ENCODE results near the gene RAE1.

The RAE1 gene, protein sequence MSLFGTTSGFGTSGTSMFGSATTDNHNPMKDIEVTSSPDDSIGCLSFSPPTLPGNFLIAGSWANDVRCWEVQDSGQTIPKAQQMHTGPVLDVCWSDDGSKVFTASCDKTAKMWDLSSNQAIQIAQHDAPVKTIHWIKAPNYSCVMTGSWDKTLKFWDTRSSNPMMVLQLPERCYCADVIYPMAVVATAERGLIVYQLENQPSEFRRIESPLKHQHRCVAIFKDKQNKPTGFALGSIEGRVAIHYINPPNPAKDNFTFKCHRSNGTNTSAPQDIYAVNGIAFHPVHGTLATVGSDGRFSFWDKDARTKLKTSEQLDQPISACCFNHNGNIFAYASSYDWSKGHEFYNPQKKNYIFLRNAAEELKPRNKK

DNA sequence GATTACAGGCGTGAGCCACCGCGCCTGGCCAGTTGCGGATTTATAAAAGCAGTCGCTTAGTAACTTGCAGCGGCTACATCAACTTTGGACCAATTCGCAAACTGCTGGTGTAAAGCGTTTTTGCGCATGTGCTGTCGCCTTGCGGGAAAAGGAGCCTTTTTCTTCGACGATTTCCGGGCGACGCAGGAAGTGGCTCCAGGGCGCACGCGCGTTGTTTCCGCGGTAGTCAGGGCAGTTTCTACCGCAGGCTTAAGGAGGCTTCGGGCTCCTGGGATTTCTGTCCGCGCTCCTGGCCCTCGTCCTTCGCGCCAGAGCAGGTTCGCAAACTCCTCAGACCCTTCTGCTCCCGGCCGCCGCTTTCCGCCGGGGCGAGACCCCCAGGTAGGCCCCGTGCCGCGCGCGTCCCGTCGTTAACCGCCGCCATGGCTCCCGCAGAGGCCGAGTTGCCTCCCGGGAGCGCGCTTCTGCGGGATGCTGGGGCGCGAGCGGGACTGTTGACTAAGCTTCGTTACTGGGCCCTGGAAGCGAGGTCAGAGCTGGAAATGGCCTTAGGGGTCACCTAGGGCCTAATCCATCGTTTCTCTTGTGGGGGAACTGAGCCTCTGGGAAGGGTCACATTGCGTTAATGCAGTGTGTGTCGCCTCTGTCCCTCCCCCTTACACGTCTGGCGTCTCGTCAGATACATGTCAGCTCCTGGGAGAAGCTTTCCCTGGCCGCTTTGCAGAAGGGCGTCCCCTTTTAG is at the start of gene RAE1:
TSS of gene RAE1 (plus strand) at position 214 of the 742 bp plus-strand sequence. CDS start 2,784 bp downstream, outside the sequence.
- DNase-seq = peak; percentile 90

DNA sequence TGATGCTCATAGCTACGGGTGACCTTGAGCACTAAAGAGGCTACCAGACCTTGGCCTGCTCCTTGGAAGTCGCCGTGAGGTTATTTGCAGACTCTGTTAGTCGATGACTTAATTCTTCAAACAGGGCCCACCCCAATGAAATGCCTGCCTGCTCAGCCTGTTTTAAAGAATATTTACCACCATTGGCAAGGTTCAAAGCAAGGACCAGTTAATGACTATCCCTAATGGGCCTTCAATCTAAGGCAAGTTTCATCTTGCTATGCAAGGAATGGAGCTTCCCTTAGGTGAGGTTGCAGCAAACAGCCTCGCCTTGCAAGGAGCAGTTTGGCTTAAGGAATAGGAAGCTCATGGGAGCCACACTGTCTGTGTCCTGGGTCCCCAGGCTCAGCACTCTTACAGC is 44.3 kb upstream of the RAE1 start:
- DNase-seq = no peak

DNA sequence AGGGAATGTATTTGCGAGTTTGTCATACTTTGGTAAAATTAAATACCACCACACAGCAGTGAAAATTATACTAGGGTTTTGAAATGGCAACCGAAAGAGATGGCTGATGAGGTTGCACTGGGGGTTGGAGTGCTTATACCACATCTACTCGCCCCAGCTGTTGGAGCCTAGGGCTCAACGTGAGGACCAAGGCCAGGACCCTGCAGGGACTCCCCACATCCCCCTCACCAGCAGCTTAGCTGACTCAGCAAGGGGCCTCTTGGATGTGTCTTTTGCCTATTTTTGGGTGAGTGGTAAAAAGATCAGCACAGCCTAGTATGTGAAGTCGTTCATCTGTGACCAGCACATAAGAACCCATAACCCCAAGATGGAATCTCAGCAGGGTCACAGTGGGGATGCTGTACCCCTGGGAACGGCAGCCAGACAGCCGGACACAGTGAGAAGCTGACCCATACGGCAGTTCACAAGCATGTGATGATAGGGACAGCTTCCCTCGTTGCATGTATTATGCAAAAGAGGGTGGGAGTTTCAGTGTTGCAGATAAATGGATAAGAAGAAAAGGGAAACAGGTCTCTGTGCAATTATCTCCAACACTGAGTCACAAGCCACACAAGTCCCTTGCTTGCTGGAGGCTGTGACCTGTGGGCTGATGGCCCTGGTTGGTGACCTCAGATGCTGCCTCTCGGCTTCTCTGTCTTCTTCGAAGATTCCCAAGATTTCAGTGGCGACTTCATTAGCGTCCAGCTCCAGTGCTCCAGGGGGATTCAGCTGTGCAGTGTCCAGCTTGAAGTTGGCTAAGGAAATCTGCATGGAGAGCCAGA is 42.4 kb upstream of the RAE1 start:
- no peak for DNase-seq

GRCh38 chr20:57309544-57310115 is 41.4 kb upstream of the RAE1 start:
- DNase-seq = no peak

DNA sequence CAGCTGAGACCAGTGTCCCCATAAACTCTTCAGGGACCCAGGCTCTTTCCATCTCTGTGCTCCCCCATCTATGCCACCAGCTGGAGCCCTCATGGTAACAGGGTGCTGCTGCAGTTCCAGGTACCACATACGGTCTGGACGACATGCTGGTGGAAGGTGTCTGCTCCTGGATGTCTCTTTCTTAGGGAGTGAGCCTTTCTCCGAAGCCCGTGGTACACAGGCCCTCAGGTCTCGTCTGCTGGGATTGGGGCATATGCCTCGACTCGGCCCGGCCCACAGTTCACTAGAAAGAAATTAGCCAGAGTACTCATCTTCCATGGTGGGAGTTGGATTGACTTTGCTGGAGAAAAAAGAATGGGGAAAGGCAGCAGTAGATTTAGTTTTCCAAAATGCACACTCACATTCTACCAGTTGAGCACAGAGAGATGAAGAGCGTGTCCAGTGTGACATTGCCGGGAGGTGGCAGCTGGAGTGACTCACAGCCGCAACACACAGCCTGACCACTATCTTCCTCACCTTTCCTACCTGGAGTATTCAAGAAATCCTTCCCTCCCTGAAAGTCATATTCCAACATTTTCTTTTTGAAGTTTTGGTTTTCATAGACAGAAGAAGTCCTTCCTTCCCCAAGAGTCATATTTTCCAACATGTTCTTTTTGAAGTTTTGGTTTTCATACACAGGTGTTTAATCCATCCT is 40.1 kb upstream of the RAE1 start:
- no peak for DNase-seq

- no peak for DNase-seq
Measured at GRCh38 chr20:57312138-57312537, 38.9 kb upstream of the RAE1 start.

DNA sequence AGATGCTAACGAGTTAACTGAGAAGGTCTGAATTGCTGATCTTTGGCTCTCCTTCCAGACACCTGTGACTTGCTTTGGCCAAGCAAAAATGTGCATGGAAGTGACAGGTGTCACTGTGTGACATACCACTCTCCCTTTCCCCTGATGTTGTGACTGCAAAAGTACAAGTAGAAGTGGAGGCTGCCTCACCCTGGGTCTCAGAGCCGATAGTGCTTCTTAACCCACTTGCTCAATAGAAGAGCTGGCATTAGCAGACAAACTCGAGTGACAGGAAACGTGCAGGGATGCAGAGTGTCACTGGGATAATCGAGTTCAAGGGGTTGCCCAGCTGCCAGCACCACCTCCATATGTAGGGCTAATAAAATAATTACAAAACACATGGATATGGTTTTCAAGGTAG is 37.8 kb upstream of the RAE1 start:
- no peak for DNase-seq

DNA sequence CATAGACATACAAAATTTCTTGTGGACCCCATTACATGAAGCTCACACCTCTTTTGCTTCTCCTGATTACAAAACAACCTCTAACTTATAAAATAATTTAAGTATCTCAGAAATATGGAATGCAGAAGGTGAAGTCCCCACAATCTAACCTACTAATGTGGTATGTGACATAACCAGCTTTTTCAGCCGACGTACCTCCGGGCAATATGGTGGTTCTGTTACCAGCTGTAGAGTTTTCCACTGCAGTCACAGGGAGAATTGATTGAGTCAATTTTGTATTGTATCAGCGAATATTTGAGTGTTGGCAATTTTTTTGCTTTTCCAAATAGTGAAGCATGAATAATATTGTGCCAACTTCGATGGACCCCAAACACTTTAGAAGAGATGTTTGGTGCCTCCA is 37.1 kb upstream of the RAE1 start:
- no peak for DNase-seq

GRCh38 chr20:57315083-57315975 is 35.7 kb upstream of the RAE1 start:
- no peak for DNase-seq

DNA sequence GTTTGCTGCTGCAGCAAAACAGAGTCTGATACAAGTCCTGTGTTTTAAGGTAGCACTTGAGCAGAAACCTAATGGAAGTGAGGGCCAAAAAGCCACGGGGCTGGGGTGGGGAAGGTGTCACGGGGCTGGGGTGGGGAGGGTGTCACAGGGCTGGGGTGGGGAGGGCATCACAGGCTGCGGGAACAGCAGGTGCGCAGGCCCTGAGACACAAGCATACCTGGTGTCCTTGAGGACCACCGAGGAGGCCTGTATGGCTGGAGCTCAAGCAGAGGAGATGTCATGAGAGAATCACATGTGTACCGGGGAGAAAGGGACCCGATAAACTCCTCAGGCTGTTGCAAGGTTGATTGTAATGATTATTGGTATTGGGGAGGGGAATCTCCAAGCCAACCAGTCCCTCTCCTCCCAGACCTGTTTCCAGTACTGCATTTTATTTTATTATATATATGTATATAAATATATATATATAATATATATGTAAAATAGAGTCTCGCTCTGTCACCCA is 35.0 kb upstream of the RAE1 start:
- DNase-seq = no peak

GRCh38 chr20:57316795-57317201 is 34.3 kb upstream of the RAE1 start:
- DNase-seq = no peak

- no peak for DNase-seq
Measured at GRCh38 chr20:57317316-57317788, 33.7 kb upstream of the RAE1 start.

DNA sequence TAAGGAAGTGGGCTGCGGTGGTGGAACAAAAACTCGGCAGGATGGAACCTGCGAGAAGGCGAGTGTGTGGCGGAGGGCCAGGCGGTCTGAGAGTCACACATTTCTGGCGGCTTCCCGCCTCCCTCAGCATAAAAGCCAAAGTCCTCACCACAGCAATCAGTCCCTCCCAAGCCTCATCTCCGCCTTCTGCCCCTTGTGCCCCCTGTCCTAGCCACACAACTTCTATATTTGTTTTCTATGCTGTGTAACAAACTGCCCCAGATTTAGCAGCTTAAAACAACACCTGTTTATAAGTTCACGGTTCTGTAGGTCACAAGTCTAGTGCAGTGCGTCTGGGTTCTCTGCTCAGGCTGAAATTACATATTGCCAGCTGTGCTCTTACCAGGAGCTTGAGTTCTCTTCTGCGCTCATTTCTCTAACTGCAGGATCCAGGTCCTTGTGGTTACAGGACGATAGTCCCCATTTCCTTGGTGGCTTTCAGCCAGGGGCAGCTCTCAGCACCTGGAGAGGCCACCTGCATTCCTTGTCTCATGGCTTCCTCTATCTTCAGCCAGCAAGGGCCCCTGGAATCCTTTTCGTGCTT is 33.2 kb upstream of the RAE1 start:
- DNase-seq = no peak

DNA sequence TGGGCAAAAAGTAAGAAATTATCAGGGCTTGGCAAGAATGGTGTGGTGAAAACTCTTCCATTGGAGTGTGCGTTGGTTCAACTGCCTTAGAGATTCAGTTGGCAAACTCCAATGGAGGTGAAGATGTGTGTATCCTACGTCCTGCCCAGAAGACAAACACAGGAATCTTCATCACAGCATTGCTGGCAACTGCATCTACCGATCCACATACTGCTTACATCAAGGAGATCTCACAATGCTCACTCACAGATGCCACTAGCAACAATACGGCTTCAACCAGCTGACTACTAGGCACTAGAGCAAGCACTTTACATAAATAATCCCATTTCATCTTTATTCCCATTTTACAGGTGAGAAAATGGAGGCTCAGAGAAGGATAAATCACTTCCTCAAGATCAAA is 31.5 kb upstream of the RAE1 start:
- no peak for DNase-seq

- no peak for DNase-seq
Measured at GRCh38 chr20:57320358-57320757, 30.7 kb upstream of the RAE1 start.

GRCh38 chr20:57321142-57321541 is 29.9 kb upstream of the RAE1 start:
- DNase-seq = no peak

- DNase-seq = no peak
Measured at GRCh38 chr20:57322476-57322875, 28.6 kb upstream of the RAE1 start.

GRCh38 chr20:57323034-57323433 is 28.0 kb upstream of the RAE1 start:
- DNase-seq = no peak

DNA sequence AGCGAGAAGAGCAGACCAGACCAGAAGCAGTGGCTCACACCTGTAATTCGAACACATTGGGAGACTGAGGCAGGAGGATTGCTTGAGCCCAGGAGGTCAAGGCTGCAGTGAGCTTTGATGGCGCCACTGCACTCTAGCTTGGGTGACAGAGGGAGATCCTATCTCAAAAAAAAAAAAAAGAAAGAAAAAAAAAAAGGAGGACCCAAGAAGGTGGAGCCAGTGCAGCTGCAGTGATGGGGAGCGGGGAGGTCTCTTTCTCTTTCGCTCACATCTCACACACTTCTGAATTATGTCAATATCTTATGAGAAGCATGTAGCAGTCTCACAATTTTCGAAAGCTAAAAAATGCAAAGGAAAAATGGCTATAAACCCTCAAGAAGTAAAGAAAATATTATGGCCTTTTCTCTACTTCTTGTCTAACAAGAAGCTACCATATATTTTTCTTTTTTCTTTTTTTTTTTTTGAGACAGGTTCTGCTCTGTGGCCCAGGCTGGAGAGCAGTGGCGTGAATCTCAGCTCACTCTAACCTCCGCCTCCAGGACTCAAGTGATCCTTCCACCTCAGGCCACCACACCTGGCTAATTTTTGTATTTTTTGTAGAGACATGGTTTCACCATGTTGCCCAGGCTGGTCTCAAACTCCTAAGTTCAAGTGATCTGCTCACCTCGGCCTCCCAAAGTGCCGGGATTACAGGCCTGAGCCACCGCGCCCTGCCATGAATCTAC is 25.3 kb upstream of the RAE1 start:
- DNase-seq = no peak

Data from CD4-positive, alpha-beta T cell treated with Interleukin-12 subunit alpha and Interleukin-12 subunit beta, for 1 hour (primary cell).